ENCODE data around the gene FOXF2.

Gene FOXF2

DNA sequence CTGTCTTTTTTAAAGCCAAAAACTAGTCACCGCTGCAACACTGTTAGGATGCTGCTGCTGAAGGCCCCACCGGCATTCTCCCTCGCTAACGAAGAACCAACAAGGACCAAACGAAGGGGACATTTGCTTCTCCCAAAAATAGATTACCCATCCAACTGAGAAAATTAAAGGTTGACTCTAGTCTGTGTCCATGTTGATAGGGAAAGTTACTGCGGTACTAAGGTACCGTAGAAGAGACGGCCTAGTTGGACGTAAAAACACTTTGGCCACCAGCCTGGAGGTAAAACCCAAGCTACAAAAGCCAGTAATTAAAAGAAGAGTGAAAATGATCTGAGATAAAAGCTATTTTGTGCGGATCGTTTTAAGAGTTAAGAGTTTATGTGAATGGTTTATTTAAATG, 11.8 kb upstream of the FOXF2 start:
- Histone ChIP-seq H3K27ac (no peak overlapping the region), H3K4me3 (no peak overlapping the region)

DNA sequence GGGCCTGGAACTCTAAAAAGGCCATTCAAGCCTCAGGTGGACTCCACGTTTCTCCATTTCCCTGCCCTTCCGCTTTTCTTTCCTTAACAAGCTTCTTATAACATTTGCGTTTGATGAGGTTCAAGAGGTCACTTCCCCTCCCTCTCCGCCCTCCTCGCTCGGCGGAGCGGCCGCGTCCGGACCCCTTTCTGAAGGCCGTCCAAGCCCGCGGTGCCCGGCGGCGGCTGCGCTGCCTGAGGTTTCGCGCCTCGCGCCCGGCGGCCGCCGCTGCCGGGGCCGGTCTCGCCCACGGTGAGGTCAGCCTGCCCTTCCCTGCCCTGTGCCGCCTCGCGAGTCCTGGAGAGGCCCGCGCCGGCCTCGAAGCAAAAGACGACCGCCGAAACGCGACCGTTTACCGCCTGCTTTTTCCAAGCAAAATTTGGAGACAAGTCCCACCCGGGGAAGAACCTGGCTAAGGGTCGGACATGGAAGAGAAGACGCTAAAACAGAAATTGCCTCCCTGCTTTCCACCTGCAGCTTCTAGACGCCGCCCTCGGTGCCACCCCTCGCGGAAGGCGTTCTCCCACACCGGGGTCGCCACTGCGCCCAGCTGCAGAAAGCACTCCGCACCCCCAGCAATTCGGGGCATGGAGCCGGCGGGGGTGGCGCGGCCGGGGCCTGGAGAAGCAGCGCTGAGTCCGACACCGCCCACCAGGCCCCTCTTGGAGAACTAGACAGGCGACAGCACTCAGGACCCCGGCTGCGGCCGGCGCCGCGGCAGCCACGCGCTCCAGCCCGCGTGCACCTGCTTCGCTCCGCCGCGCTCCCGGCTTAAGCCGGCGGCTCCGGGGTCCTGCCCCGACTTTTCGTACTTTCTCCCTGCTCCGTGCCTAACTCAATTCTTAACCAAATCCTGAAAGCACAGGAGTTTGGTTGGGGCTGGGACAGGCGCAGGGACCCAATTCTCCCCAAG, 11.0 kb upstream of the FOXF2 start:
- Histone ChIP-seq H3K27ac (no peak overlapping the region), H3K4me3 (no peak overlapping the region)

DNA sequence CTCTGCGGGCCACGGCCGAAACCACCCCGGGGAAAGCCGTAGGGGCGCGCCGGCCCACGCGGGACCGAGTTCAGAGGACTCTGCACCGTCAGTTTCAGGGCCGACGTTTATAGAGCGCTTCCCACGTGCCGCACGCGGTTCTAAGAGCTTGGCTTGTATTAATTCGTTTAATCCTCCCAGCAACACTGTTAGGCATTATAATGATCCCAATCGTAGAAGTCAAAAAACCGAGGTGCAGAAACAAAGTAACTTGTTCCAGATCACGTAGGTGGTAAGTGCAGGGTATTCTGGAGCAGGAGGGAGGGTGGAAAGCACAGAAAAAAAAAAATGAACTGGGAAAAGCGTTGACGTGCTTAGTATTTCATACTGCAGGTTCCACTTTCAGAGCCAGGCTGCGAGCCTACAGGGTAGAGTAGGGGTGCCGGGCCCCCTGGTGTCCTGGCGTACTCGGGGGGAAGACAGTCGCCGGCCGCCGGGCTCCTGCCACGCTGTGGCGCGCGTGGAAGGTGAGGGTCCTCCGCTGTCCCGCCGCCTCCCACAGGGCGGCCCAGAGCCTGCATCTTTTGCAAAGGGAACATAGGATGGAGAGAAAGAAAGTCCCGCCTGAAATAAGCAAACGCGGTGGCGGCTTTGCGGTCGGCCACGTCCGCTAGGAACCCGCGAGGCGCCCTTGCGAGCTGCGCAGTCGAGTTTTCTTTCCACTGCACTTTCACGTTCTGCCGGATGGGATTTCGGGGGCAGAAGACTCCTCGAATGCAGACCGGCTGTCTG, 10.2 kb upstream of the FOXF2 start:
- no peak overlapping the region for H3K4me3 ChIP-seq
- H3K27ac ChIP-seq, result no peak overlapping the region

DNA sequence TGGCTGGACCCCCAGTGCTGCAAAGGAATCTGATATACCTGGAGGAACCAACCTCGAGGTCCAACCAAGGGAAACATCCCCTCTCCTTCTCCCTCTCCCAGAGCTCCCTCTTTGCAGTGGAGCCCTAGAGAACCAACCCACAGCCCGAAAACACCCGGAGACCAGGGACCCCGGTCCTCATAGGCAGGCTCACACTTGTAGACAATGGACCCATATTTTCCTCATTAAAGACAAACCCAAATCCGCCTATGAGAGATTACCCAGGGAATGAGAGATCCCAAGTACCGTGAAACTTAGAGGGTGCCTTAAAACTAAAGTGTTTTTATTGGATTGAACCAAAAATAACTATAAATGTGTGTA, 9.6 kb upstream of the FOXF2 start:
- Histone ChIP-seq H3K27ac (no peak overlapping the region), H3K4me3 (no peak overlapping the region)

DNA sequence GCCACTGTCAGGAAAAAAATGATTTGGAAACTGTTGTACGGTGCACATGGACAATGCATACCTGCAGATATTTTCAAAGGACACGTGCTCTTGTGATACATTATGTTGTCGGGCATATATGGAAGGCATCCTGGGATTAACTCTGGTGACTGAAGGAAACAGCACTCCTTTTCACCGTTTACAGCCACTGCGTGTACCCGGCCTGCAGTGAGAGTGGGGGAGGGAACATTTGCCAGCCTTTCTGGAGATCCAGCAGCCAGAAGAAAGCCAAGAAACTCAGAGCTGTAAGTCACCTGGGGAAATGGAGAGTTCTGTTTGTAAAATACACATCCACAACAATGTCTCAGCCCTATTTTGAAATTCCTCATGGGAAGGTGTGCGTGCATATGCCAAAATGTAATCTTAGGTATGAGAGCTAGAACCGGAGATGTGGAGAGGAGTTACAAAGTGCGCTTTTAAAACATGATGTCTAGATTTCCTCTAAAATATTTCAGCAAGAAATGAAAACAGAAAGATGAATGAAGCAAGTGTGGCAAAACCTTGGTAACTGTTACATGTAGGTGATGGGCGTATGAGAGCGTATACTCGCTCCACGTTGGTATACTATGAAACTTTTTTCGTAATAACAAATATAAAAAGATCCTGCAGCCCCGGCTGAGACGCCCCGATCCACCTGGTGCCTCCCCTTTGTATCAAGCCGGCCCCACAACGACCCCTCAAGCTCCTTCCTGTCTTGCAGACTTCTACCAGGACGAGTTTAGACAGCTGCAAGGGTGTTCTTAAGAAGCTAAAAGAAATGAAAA, 8.6 kb upstream of the FOXF2 start:
- H3K27ac ChIP-seq, result no peak overlapping the region

DNA sequence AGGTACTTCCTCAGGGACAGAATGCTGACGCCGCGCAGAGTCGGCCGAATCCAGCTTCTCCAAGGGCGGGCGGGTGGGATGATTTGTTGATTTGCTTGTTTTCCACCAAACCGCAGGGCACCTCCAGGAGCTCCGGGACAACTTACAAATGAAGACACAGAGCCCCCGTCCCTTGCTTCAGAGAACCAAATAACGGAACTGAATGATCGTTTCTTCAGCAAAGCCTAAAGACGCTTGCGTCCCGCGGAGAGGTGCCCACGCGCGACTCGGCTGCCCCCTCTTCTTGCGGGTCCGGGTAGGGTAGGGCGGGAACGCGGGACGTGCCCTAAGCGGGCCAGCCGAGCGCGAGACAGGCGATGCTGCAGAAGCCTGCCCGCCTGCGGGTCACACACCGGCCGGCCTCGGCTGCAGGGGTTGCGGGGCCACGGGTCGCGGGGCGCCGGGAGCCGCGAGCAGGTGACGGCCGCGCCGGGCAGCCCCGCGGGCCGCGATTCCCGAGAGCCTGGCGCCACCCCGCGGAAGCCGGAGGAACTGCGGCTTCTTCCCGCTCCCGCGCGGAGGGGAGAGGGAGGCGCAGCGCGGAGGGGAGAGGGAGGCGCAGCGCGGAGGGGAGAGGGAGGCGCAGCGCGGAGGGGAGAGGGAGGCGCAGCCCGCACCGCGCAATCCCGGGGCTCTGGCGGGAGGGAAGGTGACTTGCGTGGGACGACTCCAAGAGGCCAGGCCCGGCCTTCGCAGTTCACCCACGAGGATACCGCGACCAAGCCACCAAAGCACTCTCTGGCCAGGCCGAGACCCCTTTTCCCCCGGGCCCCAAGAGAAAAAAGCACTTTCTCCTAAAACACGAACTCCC, 7.7 kb upstream of the FOXF2 start:
- H3K4me3 ChIP-seq, result peak overlapping the region in 4 of 7 experiments; percentile 7 to 19 (median 14)

More for the DNA sequence above, 8.6 kb upstream of the FOXF2 start:
- no peak overlapping the region for H3K4me3 ChIP-seq

DNA sequence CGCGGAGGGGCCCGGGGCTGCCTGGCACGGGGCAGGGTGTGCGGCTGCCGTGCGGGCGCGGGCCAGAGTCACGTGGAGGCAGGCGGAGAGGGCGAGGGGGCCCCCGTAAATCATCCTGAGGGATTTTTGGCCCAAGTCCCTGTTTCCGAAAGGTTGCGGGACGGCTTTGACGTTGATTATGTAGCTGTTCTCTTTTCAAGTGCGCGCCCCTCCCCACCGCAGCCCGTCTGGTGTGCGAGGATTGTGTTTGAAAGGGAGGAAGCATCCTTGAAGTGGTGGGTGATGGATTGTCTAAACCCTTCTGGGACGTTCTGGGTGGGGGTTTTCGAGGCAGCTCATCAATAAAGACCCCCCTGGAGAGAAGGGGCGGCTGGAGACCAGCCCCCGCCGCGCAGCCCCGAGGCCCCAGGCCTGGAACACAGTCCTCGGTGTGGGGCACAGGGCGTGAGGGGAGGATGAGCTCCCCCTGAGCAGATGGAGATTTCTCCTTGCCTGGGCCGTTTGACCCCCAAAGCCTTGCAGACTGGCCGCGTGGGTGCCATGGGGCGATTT, 7.0 kb upstream of the FOXF2 start:
- peak overlapping the region in 2 of 7 experiments; percentile 7 to 19 for H3K4me3 ChIP-seq
- H3K27ac ChIP-seq, result no peak overlapping the region

More for the DNA sequence above, 7.7 kb upstream of the FOXF2 start:
- no peak overlapping the region for H3K27ac ChIP-seq

DNA sequence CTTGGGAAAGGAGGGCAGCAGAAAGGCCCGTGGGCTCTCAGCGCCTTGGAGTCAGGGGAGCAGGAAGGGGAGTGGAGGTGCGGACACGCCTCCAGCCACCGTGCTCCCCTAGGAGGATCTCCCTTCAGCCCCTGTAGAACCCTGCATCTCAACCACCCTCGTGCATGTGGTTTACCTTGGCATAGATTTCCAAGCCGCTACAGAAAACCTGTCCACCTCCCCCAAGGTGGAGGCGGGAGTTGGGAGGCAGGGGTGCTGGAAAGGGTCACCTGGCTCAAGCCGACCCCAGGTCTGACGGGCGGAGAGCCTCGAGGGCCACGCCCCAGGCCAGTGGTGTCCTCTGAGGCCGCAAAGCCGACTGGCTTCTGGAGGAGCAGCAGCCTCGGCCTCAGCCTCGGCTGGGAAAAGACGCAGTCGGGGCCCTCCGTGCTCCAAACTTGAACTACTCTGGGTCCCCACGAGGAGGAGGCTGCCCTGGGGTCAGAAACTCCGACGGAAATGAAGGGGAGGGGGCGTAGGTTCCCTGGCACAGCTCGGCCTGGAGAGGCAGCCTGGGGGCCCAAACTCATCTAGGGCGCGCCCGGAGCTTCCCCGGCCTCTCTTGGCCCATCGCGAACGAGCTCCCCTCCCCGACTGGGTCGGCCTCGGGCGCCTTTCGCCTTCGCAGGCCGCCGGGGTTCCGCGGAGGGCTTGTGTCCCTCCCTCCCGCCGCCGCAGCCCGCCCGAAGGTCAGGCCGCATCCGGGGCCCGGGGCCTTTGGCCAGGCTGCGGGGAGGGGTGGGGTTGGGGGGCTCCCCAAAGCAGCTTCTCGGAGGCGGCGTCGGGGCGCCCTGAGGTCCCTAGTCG, 6.3 kb upstream of the FOXF2 start:
- Histone ChIP-seq H3K27ac (no peak overlapping the region), H3K4me3 (no peak overlapping the region)

DNA sequence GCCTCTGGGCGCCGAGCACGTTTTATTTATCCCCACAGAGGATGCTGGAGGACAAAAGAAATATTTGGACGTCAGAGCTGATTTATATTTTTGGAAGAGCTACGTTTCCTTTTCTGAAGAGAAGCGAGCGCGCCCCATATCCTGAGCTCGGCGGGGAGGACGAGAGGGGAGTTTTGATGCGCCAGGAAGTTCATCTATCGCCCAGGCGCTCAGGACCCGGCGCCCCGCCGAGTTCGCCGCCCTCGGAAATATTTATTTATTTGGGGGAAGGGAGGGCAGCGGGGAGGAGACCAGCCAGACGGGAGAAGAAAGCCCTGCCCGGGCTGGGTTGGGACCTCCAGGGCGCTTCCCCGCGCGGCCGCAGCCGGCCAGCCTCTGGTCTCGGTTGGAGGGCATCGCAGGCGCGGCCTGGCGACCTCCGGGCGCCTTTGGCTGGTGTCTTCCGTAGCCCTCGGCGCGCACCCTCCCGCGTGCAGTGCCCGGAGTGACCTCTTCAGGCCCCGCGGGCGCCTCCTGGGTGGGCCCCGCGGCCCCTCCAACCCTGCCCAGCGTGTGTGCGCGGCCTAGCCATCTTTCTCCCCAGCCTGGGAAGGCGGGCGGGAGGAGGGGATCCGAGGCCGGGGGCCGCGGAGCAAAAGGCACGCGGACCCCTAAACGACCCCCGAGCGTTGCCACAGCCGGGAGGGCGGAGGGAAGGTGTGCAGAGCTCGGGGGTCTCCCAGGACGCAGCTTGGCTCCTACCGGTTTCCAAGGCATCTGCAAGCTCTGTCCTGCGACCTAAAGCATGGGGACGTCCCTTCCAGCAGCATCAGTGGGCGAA, 5.4 kb upstream of the FOXF2 start:
- Histone ChIP-seq H3K27ac (no peak overlapping the region), H3K4me3 (no peak overlapping the region)

DNA sequence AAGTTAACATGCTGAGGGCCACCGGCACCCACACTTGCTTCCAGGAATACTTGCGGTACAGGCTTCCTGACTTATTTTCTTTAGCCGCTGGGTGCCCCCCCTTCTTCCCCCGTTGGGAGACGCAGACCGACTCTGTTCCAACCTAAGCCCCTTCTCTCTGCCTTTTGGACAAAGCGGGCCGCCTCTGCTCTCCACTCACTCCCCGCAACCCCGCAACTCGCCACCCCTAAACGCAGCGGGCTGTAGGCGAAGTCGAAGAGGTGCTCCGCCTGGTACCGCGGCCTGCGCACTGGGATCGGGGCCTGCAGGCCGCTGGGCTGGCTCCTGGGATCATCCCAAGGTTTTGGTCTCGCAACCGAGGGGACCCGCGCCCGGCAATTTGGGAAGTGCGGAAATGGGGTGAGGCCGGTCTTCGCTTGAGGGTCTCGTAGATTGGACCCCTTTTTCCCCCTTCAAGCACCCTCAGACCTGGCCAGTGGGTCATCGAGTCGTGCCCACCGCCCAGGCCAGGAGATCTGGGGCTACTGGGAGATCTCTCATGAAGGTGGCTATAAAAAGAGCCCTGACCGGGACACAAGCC, 4.7 kb upstream of the FOXF2 start:
- H3K4me3 ChIP-seq, result no peak overlapping the region
- no peak overlapping the region for H3K27ac ChIP-seq

DNA sequence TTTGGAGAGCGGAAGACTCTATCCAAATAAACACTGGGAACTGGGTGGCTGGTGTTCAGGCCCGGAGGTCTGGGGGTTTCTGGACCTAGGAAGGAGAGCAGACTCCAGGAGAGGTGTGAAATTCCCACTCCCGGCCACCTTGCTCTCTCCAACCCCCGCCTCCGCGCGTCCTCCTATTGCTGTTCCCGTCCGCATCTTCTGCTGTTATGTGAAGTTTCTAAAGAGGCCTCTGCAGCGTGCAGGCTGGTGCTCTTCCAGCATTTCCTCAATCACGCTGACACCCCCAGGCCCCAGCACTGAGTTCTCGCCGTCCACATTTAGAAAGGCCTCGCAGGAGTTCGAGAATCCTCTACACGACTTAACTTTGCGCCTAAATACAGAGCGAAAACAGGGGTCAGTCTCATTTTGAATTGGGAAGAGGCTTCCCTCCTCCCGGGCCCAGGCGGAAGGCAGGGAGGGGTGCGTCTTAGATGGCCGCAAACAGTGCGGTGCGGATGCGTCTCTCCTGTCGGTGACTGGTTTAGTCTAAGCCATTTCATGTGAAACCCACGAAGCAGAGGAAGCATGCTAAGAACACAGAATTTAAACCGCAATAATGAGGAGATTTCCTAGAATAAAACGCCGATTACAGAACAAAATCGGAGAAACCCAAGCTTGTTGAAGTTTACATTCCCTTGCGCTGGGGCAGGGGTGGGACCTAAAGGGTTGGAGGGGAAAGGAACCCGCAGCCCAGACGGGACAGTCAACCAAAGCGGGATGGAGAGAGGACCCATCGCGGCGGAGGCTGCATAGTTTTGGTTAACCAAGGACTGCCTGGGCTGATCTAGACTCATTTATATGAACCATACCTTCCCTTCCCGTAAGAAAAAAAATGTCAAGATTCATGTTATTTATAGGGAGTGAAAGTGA, 4.0 kb upstream of the FOXF2 start:
- Histone ChIP-seq H3K4me3 (no peak overlapping the region), H3K27ac (no peak overlapping the region)

DNA sequence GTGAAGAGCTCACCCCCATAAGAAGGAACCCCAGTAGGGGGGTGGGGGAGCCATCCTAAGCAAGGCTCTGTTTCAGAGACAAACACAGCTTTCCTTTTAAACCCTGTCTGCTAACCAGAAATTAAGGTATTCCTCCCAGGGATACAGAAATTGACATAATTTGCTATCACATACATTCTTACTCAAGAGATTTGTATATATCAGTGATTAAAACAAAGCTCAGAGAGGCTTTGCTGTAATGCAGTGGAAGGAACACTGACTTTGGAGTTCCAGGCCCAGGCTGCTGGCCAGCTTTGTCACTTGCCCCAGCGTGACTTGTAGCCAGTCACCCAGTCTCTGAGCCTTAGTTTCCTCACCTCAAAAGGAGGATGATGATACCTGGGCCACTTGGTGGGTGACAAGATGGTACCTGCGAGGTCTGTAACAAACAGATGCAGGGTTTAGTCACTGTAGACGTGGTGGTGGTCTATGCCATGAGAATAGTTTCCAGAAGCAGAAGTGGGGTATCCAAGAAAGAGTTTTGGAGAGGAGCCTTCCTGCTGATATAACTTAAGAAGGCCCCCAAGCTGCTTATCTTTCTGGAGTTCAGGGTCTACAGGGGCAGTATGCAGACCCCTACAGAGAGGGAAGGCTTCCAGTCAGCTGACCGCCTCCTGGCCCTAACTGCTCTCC, 3.2 kb upstream of the FOXF2 start:
- Histone ChIP-seq H3K4me3 (no peak overlapping the region), H3K27ac (no peak overlapping the region)

DNA sequence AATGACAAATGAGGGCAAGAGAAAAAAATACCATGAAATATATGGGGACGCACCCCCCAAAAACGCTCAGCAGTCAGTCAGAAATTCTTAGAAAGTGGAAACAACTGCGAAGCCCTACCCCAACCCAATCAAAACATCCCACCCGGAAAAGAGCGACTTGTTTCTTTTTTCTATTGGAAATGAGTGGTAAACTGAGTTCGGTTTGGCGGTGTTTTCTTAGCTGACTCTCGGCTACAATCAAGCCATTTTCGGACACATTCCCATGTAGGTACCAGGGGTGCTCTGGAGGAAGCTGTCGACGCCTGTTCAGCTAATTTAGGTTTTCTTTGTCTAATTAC, 1.9 kb upstream of the FOXF2 start:
- Histone ChIP-seq H3K4me3 (no peak overlapping the region), H3K27ac (no peak overlapping the region)

DNA sequence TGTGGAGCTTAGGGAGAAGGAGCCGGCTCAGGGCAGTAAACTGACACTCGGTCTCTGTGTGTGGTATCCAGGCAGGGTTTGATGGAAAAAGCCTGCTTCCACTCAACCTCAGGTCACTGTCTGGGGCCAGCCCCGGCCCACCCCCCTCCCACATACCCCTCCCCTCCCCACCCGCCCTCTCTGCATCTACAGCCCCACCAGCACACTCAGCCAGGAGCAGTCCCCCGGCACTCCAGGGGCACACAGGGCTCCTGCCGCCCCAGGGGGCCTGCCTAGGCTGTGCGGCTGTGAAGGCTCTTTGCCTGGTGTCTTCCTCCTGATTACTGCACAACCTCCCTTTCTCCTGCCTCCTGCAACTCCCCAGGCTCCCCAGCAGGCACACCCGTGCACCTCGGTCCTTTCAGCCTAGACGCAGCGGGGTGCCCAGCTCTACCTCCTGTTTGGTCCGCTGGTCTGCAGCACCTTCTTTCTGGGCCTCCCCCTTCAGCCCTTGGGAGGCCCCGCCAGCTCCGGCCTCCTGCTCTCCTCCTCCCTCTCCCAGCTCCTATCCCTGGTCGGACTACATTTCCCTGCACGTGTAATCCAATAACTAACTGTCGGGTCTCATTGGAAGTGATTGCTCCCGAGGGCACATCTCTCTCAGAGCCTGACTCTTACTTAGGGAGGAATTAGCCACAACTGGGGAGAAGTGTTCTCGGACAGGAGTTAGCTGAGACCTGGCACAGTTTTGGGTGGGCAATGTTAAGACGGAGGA, 1.3 kb upstream of the FOXF2 start:
- no peak overlapping the region for H3K4me3 ChIP-seq
- H3K27ac ChIP-seq, result no peak overlapping the region
